ENCODE data around the gene MEOX1.

MEOX1 gene

DNA sequence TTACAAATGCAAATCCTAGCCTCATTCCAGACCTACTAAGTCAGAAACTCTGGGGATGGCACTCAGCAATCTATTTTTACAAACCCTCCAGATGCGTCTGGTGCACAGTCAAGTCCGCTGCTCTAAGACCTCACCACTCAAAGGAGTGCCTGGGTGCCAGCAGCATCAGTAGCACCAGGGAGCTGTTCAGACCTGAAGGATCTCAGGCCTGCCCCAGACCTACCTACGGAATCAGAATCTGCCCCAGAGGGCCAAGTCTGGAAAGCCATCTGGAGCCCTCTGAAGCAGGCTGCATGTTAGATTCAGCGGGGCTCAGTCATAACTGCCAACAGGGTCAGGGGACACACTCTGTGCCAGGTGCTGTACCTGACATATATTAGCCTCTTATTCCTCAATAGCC is 17.6 kb downstream of the MEOX1 start:
- TF ChIP-seq CEBPB (IDR thresholded peaks at IDR 0.05) (no peak), TEAD4 (IDR thresholded peaks at IDR 0.05) (no peak), EGR1 (IDR thresholded peaks at IDR 0.05) (no peak), CREB1 (IDR thresholded peaks at IDR 0.05; ENCODE audit: low read depth) (no peak), RAD21 (IDR thresholded peaks at IDR 0.05; ENCODE audit: low read depth) (no peak), FOXM1 (IDR thresholded peaks at IDR 0.05; ENCODE audit: borderline replicate concordance, low read depth) (no peak), ZBTB7A (IDR thresholded peaks at IDR 0.05; ENCODE audit: low read depth) (no peak), TCF12 (IDR thresholded peaks at IDR 0.05; ENCODE audit: low read depth) (no peak), EP300 (IDR thresholded peaks at IDR 0.05; ENCODE audit: borderline replicate concordance) (no peak), TAF1 (IDR thresholded peaks at IDR 0.05; ENCODE audit: low read depth) (no peak), NFIC (IDR thresholded peaks at IDR 0.05) (no peak), YY1 (IDR thresholded peaks at IDR 0.05; ENCODE audit: low read depth) (no peak)
- TF ChIP-seq, protein P1, sequence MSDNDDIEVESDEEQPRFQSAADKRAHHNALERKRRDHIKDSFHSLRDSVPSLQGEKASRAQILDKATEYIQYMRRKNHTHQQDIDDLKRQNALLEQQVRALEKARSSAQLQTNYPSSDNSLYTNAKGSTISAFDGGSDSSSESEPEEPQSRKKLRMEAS (IDR thresholded peaks at IDR 0.05): no peak
- TF ChIP-seq, protein P2, sequence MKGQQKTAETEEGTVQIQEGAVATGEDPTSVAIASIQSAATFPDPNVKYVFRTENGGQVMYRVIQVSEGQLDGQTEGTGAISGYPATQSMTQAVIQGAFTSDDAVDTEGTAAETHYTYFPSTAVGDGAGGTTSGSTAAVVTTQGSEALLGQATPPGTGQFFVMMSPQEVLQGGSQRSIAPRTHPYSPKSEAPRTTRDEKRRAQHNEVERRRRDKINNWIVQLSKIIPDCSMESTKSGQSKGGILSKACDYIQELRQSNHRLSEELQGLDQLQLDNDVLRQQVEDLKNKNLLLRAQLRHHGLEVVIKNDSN (IDR thresholded peaks at IDR 0.05): no peak
- TF ChIP-seq, protein P3, sequence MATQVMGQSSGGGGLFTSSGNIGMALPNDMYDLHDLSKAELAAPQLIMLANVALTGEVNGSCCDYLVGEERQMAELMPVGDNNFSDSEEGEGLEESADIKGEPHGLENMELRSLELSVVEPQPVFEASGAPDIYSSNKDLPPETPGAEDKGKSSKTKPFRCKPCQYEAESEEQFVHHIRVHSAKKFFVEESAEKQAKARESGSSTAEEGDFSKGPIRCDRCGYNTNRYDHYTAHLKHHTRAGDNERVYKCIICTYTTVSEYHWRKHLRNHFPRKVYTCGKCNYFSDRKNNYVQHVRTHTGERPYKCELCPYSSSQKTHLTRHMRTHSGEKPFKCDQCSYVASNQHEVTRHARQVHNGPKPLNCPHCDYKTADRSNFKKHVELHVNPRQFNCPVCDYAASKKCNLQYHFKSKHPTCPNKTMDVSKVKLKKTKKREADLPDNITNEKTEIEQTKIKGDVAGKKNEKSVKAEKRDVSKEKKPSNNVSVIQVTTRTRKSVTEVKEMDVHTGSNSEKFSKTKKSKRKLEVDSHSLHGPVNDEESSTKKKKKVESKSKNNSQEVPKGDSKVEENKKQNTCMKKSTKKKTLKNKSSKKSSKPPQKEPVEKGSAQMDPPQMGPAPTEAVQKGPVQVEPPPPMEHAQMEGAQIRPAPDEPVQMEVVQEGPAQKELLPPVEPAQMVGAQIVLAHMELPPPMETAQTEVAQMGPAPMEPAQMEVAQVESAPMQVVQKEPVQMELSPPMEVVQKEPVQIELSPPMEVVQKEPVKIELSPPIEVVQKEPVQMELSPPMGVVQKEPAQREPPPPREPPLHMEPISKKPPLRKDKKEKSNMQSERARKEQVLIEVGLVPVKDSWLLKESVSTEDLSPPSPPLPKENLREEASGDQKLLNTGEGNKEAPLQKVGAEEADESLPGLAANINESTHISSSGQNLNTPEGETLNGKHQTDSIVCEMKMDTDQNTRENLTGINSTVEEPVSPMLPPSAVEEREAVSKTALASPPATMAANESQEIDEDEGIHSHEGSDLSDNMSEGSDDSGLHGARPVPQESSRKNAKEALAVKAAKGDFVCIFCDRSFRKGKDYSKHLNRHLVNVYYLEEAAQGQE (IDR thresholded peaks at IDR 0.05; ENCODE audit: low read depth): no peak

DNA sequence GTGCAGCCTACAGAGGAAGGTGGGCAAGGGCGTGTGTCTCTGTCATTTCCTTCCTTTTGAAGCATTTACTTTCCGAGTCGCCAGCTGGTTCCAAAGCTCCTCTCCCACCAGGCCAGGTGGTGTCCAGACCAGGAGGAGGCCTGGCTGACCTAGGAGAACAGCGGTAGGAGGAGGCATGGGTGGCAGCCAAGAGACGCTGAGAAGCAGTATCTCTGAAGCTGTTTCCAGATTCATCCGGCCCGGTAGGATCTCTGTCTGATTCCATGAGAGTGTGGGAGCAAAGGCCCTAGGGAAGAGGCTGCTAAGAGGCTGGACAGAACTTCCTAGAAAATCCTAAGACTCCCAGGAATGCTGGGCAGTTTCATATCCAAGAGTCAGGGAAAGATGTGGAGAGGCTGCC is 20.3 kb downstream of the MEOX1 start:
- TF ChIP-seq TEAD4 (IDR thresholded peaks at IDR 0.05) (no peak), CEBPB (IDR thresholded peaks at IDR 0.05) (no peak), NFIC (IDR thresholded peaks at IDR 0.05) (no peak)

DNA sequence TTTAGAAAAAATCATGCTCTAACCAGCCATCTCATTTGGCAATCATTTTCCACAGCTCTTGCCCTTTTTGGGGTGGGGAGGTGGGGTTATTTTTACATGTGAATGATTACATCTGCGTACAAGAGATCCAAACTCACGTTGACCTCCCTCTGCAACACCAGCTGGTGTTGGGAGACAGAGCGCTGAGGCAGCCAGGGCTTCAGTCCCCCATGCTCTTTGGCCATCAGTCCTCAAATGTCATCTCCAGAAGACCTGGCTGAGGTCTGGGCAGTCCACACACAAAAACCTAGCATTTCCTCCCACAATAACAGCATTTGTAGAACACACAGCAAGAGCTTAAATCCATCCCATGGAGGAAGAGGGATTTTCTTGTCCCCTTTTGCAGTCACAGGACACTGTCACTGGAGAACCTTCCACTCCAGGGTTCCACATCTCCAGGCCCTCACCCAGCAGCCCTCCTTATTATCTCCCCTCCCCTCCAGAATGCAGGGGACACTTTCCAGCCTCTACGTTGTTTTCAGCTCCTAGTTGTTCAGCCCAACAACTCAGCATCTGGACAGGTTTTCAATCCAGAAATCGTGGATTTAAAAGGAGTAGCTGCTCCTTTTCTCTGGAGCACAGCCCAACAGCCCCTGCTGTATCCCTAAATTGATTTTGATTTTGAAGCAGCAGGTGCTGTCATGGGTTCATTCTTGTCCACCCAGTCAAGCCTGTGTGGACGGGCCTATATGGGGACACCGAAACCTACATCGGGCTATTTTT is 21.1 kb downstream of the MEOX1 start:
- TF ChIP-seq TAF1 (IDR thresholded peaks at IDR 0.05; ENCODE audit: low read depth): no peak
- no peak for TF ChIP-seq EGR1 (IDR thresholded peaks at IDR 0.05)
- TF ChIP-seq EP300 (IDR thresholded peaks at IDR 0.05; ENCODE audit: borderline replicate concordance): no peak
- no peak for TF ChIP-seq ZBTB7A (IDR thresholded peaks at IDR 0.05; ENCODE audit: low read depth)
- no peak for TF ChIP-seq YY1 (IDR thresholded peaks at IDR 0.05; ENCODE audit: low read depth)
- no peak for TF ChIP-seq CREB1 (IDR thresholded peaks at IDR 0.05; ENCODE audit: low read depth)
- TF ChIP-seq, protein P3 (IDR thresholded peaks at IDR 0.05; ENCODE audit: low read depth): no peak
- TF ChIP-seq, protein P1 (IDR thresholded peaks at IDR 0.05): no peak
- no peak for TF ChIP-seq RAD21 (IDR thresholded peaks at IDR 0.05; ENCODE audit: low read depth)
- TF ChIP-seq, protein P2 (IDR thresholded peaks at IDR 0.05): no peak
- TF ChIP-seq NFIC (IDR thresholded peaks at IDR 0.05): no peak
- no peak for TF ChIP-seq TCF12 (IDR thresholded peaks at IDR 0.05; ENCODE audit: low read depth)
- no peak for TF ChIP-seq FOXM1 (IDR thresholded peaks at IDR 0.05; ENCODE audit: borderline replicate concordance, low read depth)
- no peak for TF ChIP-seq CEBPB (IDR thresholded peaks at IDR 0.05)
- TF ChIP-seq TEAD4 (IDR thresholded peaks at IDR 0.05): no peak

DNA sequence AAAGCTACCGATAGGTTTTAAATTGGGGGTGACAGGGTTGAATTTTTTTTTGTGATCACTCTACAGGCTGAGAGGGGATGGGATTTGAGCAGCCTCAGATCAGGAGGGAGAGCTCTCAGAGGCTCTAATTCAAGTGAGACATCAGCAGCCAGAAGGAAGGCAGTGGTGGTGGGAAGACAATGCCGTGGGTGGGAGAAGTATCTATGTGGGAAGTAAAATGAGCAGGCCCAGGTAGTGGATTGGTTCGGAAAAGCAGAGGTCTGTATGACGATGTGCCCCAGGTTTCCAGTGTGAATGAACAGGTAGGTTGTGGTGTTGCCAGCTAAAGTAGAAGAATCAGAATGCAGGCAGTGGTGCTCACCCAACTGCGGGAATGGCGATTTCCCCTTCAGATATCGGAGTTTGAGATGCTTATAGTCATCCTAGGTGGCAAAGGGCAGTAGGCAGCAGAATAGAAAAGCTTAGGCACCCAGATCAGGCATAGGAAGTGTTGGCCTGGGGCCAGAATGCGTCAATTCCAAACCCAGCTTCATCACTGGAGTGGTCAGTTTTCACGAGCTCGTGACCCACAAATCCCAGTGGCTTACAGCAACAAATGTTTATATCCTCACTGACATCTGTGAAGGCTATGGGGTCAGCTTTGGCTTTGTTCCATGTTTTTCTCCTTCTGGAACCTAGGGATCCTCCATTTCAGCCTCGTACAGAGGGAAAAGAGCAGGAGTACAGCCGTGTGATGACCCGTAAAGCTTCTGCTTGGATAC is 24.0 kb downstream of the MEOX1 start:
- TF ChIP-seq, protein P1 (IDR thresholded peaks at IDR 0.05): no peak
- TF ChIP-seq TAF1 (IDR thresholded peaks at IDR 0.05; ENCODE audit: low read depth): no peak
- TF ChIP-seq ZBTB7A (IDR thresholded peaks at IDR 0.05; ENCODE audit: low read depth): no peak
- TF ChIP-seq EP300 (IDR thresholded peaks at IDR 0.05; ENCODE audit: borderline replicate concordance): no peak
- TF ChIP-seq, protein P3 (IDR thresholded peaks at IDR 0.05; ENCODE audit: low read depth): no peak
- TF ChIP-seq TEAD4 (IDR thresholded peaks at IDR 0.05): no peak
- no peak for TF ChIP-seq TCF12 (IDR thresholded peaks at IDR 0.05; ENCODE audit: low read depth)
- TF ChIP-seq EGR1 (IDR thresholded peaks at IDR 0.05): no peak
- no peak for TF ChIP-seq RAD21 (IDR thresholded peaks at IDR 0.05; ENCODE audit: low read depth)
- TF ChIP-seq CREB1 (IDR thresholded peaks at IDR 0.05; ENCODE audit: low read depth): no peak
- TF ChIP-seq NFIC (IDR thresholded peaks at IDR 0.05): no peak
- TF ChIP-seq, protein P2 (IDR thresholded peaks at IDR 0.05): no peak
- no peak for TF ChIP-seq CEBPB (IDR thresholded peaks at IDR 0.05)
- TF ChIP-seq YY1 (IDR thresholded peaks at IDR 0.05; ENCODE audit: low read depth): no peak
- no peak for TF ChIP-seq FOXM1 (IDR thresholded peaks at IDR 0.05; ENCODE audit: borderline replicate concordance, low read depth)
